OCI-LY1 (cell line): ENCODE measurements around the gene MCTP2.

Source experiments
- H2AFZ ChIP-seq: fragments of 200-600 bp; sonication (generic), shearing (Covaris generic); 2 replicates; pipeline ENCODE4 v1.6.0; 2014; ENCODE audit warnings: antibody characterized with exemption, mild to moderate bottlenecking, low read length
- H3F3A ChIP-seq: fragments of 200-600 bp; sonication (generic), shearing (Covaris generic); 2 replicates; pipeline ENCODE4 v1.6.0; 2014; ENCODE audit warnings: mild to moderate bottlenecking, antibody characterized with exemption, low read length, moderate library complexity; ENCODE audit not compliant: insufficient read depth
- H3K27ac ChIP-seq: fragments of 200-600 bp; sonication (generic); 2 replicates; pipeline ENCODE4 v1.5.1; 2014; ENCODE audit warnings: low read length, mixed run types, mild to moderate bottlenecking, low read depth; ENCODE audit not compliant: poor library complexity, severe bottlenecking
- H3K27me3 ChIP-seq: fragments of 200-600 bp; sonication (generic); 2 replicates; pipeline ENCODE4 v1.6.0; 2014; ENCODE audit warnings: antibody characterized with exemption, mild to moderate bottlenecking, low read length, moderate library complexity; ENCODE audit not compliant: insufficient read depth
- H3K36me3 ChIP-seq: fragments of 200-600 bp; sonication (generic); 2 replicates; pipeline ENCODE4 v1.6.1; 2014; ENCODE audit warnings: mild to moderate bottlenecking, antibody characterized with exemption, low read length, moderate library complexity, mixed read lengths; ENCODE audit not compliant: insufficient read depth
- H3K4me1 ChIP-seq: fragments of 200-600 bp; sonication (generic); 2 replicates; pipeline ENCODE4 v1.5.1; 2014; ENCODE audit warnings: mild to moderate bottlenecking, low read length, moderate library complexity; ENCODE audit not compliant: insufficient read depth, severe bottlenecking
- H3K4me2 ChIP-seq: fragments of 200-600 bp; sonication (generic), shearing (Covaris generic); 2 replicates; pipeline ENCODE4 v1.6.1; 2014; ENCODE audit warnings: low read length
- H3K4me3 ChIP-seq: fragments of 200-600 bp; sonication (generic); 2 replicates; pipeline ENCODE4 v1.5.1; 2014; ENCODE audit warnings: low read length, low read depth, mild to moderate bottlenecking, mixed read lengths; ENCODE audit not compliant: poor library complexity, severe bottlenecking
- H3K79me2 ChIP-seq: fragments of 200-600 bp; shearing (Covaris generic); 2 replicates; pipeline ENCODE4 v1.6.1; 2016; ENCODE audit warnings: mixed run types, low read length, mixed read lengths; ENCODE audit not compliant: insufficient read depth
- H3K9ac ChIP-seq: fragments of 200-600 bp; sonication (generic), shearing (Covaris generic); 2 replicates; pipeline ENCODE4 v1.6.1; 2014; ENCODE audit warnings: mild to moderate bottlenecking, low read length, mixed read lengths
- H3K9me2 ChIP-seq: fragments of 200-600 bp; sonication (generic), shearing (Covaris generic); 2 replicates; pipeline ENCODE4 v1.6.1; 2014; ENCODE audit warnings: low read depth, mild to moderate bottlenecking, low read length, mixed read lengths
- H3K9me3 ChIP-seq: fragments of 200-600 bp; shearing (Covaris generic); 2 replicates; pipeline ENCODE4 v1.6.1; 2014; ENCODE audit warnings: low read length, mixed read lengths
- H4K20me1 ChIP-seq: fragments of 200-600 bp; sonication (generic), shearing (Covaris generic); 2 replicates; pipeline ENCODE4 v1.6.0; 2016; ENCODE audit warnings: mild to moderate bottlenecking, low read length; ENCODE audit not compliant: insufficient read depth
- EZH2 ChIP-seq: fragments of 200-600 bp; sonication (generic), shearing (Covaris generic); IDR thresholded peaks from 2 replicates; pipeline ENCODE4 v1.8.0; 2017; ENCODE audit warnings: borderline replicate concordance, mixed run types, mild to moderate bottlenecking, antibody characterized with exemption, low read length, moderate library complexity, mixed read lengths
- TF ChIP-seq, protein P1 (sequence below): fragments of 200-600 bp; sonication (generic), shearing (Covaris generic); IDR thresholded peaks from 2 replicates; pipeline ENCODE4 v1.5.1; 2017; ENCODE audit warnings: mild to moderate bottlenecking, antibody characterized with exemption, low read length, moderate library complexity, mixed read lengths

The MCTP2 gene

GRCh38 chr15:94455297-94455696 lies 223.9 kb downstream of the MCTP2 start:
- Histone ChIP-seq H3K4me3 (no peak overlapping the region), H2AFZ (no peak overlapping the region), H3K79me2 (no peaks in the 10 kb centered on the region), H3K27ac (no peak overlapping the region), H3K9me3 (no peaks in the 10 kb centered on the region), H3K4me2 (no peak overlapping the region), H3K4me1 (no peaks in the 10 kb centered on the region), H4K20me1 (no peaks in the 10 kb centered on the region), H3K27me3 (no peaks in the 10 kb centered on the region), H3K36me3 (peaks cover 32% of the 10 kb centered on the region; the same call in 1 of the 2 replicates), H3K9ac (no peak overlapping the region), H3F3A (no peaks in the 10 kb centered on the region), H3K9me2 (no peaks in the 10 kb centered on the region)
- no peak for TF ChIP-seq EZH2
- TF ChIP-seq, protein P1, sequence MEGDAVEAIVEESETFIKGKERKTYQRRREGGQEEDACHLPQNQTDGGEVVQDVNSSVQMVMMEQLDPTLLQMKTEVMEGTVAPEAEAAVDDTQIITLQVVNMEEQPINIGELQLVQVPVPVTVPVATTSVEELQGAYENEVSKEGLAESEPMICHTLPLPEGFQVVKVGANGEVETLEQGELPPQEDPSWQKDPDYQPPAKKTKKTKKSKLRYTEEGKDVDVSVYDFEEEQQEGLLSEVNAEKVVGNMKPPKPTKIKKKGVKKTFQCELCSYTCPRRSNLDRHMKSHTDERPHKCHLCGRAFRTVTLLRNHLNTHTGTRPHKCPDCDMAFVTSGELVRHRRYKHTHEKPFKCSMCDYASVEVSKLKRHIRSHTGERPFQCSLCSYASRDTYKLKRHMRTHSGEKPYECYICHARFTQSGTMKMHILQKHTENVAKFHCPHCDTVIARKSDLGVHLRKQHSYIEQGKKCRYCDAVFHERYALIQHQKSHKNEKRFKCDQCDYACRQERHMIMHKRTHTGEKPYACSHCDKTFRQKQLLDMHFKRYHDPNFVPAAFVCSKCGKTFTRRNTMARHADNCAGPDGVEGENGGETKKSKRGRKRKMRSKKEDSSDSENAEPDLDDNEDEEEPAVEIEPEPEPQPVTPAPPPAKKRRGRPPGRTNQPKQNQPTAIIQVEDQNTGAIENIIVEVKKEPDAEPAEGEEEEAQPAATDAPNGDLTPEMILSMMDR, result no peak

- peaks cover 35% of the 10 kb centered on the region; the same call in 1 of the 2 replicates for H3K36me3 ChIP-seq
- no peaks in the 10 kb centered on the region for H4K20me1 ChIP-seq
- H3K9me3 ChIP-seq, result no peaks in the 10 kb centered on the region
- no peaks in the 10 kb centered on the region for H3F3A ChIP-seq
- no peak overlapping the region for H3K27ac ChIP-seq
- H3K4me3 ChIP-seq, result no peak overlapping the region
- H3K79me2 ChIP-seq, result no peaks in the 10 kb centered on the region
- H3K4me2 ChIP-seq, result no peak overlapping the region
- TF ChIP-seq, protein P1, result no peak
- no peak overlapping the region for H3K9ac ChIP-seq
- no peaks in the 10 kb centered on the region for H3K9me2 ChIP-seq
- H2AFZ ChIP-seq, result no peak overlapping the region
- no peaks in the 10 kb centered on the region for H3K4me1 ChIP-seq
- H3K27me3 ChIP-seq, result no peaks in the 10 kb centered on the region
These were observed 224.9 kb downstream of the MCTP2 start for GRCh38 chr15:94456226-94456625.

- no peaks in the 10 kb centered on the region for H3K9me2 ChIP-seq
- H3K4me1 ChIP-seq, result no peaks in the 10 kb centered on the region
- H3K27ac ChIP-seq, result no peak overlapping the region
- no peaks in the 10 kb centered on the region for H3K27me3 ChIP-seq
- H3K4me2 ChIP-seq, result no peak overlapping the region
- H3K79me2 ChIP-seq, result no peaks in the 10 kb centered on the region
- no peak overlapping the region for H3K9ac ChIP-seq
- no peak overlapping the region for H2AFZ ChIP-seq
- no peak overlapping the region for H3K4me3 ChIP-seq
- TF ChIP-seq EZH2, result no peak
- TF ChIP-seq, protein P1, result no peak
- no peaks in the 10 kb centered on the region for H4K20me1 ChIP-seq
- peaks cover 35% of the 10 kb centered on the region; the same call in 1 of the 2 replicates for H3K36me3 ChIP-seq
- no peaks in the 10 kb centered on the region for H3F3A ChIP-seq
- no peaks in the 10 kb centered on the region for H3K9me3 ChIP-seq
These were observed 226.3 kb downstream of the MCTP2 start for GRCh38 chr15:94457661-94458060.
